CD4-positive, alpha-beta T cell (primary cell): ENCODE results near the gene BOK. TPM values are rescaled to one million over a fixed set of nuclear protein-coding genes. Genes with fewer than 3 reads are reported as not detected.
"Not testable (repeated sequence)": the region's sequence is repeated elsewhere in the genome, so short reads cannot be mapped to it uniquely, and the experiment has no call there.

ENCODE experiments used
- ATAC-seq: fragments of 200-7000 bp; cut with Tn5 transposase; one replicate; pipeline ENCODE4 v1.10.0; 2022; ENCODE audit warnings: mild to moderate bottlenecking; ENCODE audit not compliant: poor library complexity
- CTCF ChIA-PET: fragments of 350-600 bp; sonication (Branson Sonifier 250); formaldehyde crosslinking; loops from one replicate; lab custom pipeline; 2021; ENCODE audit warnings: antibody characterized with exemption, inconsistent platforms; lab: Charles Lee
- POLR2A ChIA-PET: fragments of 350-600 bp; sonication (Branson Sonifier 250); formaldehyde crosslinking; loops from one replicate; lab custom pipeline; 2021; ENCODE audit warnings: antibody characterized with exemption, inconsistent platforms; lab: Charles Lee
- DNase-seq, 14 experiments: peaks; one replicate each; pipeline ENCODE4 v3.0.0-alpha.2; 2013 to 2020; ENCODE audit warnings: mixed read lengths in 2 of 14
- H3K27ac ChIP-seq, 2 donors: one replicate each; pipeline versions ENCODE4 v1.5.1 to v1.7.0; 2013; ENCODE audit warnings: low read length in 2 of 2, low read depth in 1 of 2, mild to moderate bottlenecking in 1 of 2
- H3K27me3 ChIP-seq, 2 experiments: 1 replicate in 1 of 2; 2 replicates in 1 of 2; pipeline versions ENCODE4 v1.6.1 to v1.7.0; 2013; ENCODE audit warnings: low read length in 2 of 2, control low read depth in 1 of 2, mild to moderate bottlenecking in 1 of 2, moderate library complexity in 1 of 2; ENCODE audit not compliant: insufficient read depth in 2 of 2, control insufficient read depth in 1 of 2
- H3K36me3 ChIP-seq: one replicate; pipeline ENCODE4 v1.6.1; 2013; ENCODE audit warnings: low read length, control low read depth; ENCODE audit not compliant: insufficient read depth
- H3K4me1 ChIP-seq: one replicate; pipeline ENCODE4 v1.6.1; 2013; ENCODE audit warnings: low read length, control low read depth; ENCODE audit not compliant: insufficient read depth
- H3K4me3 ChIP-seq: one replicate; pipeline ENCODE4 v1.5.1; 2013; ENCODE audit warnings: mild to moderate bottlenecking, low read length, moderate library complexity
- H3K9me3 ChIP-seq, 2 experiments: 1 replicate in 1 of 2; 2 replicates in 1 of 2; pipeline versions ENCODE4 v1.6.1 to v1.7.0; 2013; ENCODE audit warnings: low read length in 2 of 2, mild to moderate bottlenecking in 2 of 2, control low read depth in 1 of 2, moderate library complexity in 1 of 2; ENCODE audit not compliant: control insufficient read depth in 1 of 2, insufficient read depth in 1 of 2
- H3K27ac Mint-ChIP-seq: one replicate; pipeline ENCODE4 v1.8.0; 2020; ENCODE audit warnings: mixed read lengths
- H3K27me3 Mint-ChIP-seq: one replicate; pipeline ENCODE4 v1.8.0; 2021; ENCODE audit warnings: mixed read lengths
- H3K36me3 Mint-ChIP-seq: one replicate; pipeline ENCODE4 v1.8.0; 2021; ENCODE audit warnings: low read depth, mixed read lengths
- H3K4me1 Mint-ChIP-seq: one replicate; pipeline ENCODE4 v1.8.0; 2021; ENCODE audit warnings: low read depth, mixed read lengths
- H3K4me3 Mint-ChIP-seq: one replicate; pipeline ENCODE4 v1.8.0; 2020; ENCODE audit warnings: mild to moderate bottlenecking, mixed read lengths
- H3K9me3 Mint-ChIP-seq: one replicate; pipeline ENCODE4 v1.8.0; 2020; ENCODE audit warnings: mixed read lengths
- intact Hi-C, 2 experiments: fragments of 100-400 bp; cut with DNase I in 1 of 2; cut with micrococcal nuclease in 1 of 2; formaldehyde crosslinking; loops; one replicate each; pipeline versions ENCODE4 v1.15.1 to v1.9.0; 2023 to 2025; cut with DNase I, micrococcal nuclease
- total RNA-seq, 174 experiments: library from RNA in 2 of 174; stranded (reverse) in 2 of 174; gene quantifications; one replicate each; pipeline ENCODE4 v1.2.3 and lab custom pipeline; 2021 to 2026
- TF ChIP-seq, protein P1 (sequence below): fragments of 200-600 bp; IDR thresholded peaks from one replicate; pipeline ENCODE4 v1.8.0; 2022; ENCODE audit warnings: antibody characterized with exemption, mild to moderate bottlenecking

BOK gene
- total RNA-seq, 2 experiments from 2014 or later: not detected

GRCh38 chr2:241586564-241587264 lies 28.2 kb downstream of the BOK start:
- no peak overlapping the region for H3K4me3 Mint-ChIP-seq

DNA sequence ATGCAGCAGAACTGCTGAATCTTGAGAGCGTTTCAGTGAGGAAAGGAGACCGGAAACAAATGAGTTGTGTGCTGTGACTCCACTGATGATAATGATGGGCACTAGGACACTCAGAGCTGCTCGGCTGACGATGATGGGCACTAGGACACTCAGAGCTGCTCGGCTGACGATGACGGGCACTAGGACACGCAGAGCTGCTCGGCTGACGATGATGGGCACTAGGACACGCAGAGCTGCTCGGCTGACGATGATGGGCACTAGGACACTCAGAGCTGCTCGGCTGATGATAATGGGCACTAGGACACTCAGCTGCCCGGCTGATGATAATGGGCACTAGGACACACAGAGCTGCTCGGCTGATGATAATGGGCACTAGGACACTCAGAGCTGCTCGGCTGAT lies 31.3 kb downstream of the BOK start:
- H3K4me3 Mint-ChIP-seq, H3K27me3 ChIP-seq: not testable (repeated sequence)
- CTCF ChIA-PET: interaction anchor here (0.9 kb wide), 1 partner anchor 1446 kb away, joined by 3 read pairs; no protein-coding TSS in a partner anchor

More at GRCh38 chr2:241586564-241587264, 28.2 kb downstream of the BOK start:
- Mint-ChIP-seq H3K9me3 (peaks cover 6% of the 10 kb centered on the region), H3K27me3 (no peaks in the 10 kb centered on the region), H3K4me1 (no peaks in the 10 kb centered on the region), H3K27ac (no peak overlapping the region), H3K36me3 (peaks cover 40% of the 10 kb centered on the region)
- Histone ChIP-seq H3K9me3 (peaks cover 21 to 24% of the 10 kb centered on the region in 2 experiments), H3K27ac (no peak overlapping the region), H3K27me3 (no peaks in the 10 kb centered on the region), H3K4me3 (no peak overlapping the region), H3K36me3 (peaks cover 36% of the 10 kb centered on the region), H3K4me1 (no peaks in the 10 kb centered on the region)
- DNase-seq (no peak), ATAC-seq (no peak)
- CTCF ChIA-PET: no interaction called here
- TF ChIP-seq, protein P1, sequence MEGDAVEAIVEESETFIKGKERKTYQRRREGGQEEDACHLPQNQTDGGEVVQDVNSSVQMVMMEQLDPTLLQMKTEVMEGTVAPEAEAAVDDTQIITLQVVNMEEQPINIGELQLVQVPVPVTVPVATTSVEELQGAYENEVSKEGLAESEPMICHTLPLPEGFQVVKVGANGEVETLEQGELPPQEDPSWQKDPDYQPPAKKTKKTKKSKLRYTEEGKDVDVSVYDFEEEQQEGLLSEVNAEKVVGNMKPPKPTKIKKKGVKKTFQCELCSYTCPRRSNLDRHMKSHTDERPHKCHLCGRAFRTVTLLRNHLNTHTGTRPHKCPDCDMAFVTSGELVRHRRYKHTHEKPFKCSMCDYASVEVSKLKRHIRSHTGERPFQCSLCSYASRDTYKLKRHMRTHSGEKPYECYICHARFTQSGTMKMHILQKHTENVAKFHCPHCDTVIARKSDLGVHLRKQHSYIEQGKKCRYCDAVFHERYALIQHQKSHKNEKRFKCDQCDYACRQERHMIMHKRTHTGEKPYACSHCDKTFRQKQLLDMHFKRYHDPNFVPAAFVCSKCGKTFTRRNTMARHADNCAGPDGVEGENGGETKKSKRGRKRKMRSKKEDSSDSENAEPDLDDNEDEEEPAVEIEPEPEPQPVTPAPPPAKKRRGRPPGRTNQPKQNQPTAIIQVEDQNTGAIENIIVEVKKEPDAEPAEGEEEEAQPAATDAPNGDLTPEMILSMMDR: no peak
- intact Hi-C loops: no loop called here
- POLR2A ChIA-PET: no interaction called here

DNA sequence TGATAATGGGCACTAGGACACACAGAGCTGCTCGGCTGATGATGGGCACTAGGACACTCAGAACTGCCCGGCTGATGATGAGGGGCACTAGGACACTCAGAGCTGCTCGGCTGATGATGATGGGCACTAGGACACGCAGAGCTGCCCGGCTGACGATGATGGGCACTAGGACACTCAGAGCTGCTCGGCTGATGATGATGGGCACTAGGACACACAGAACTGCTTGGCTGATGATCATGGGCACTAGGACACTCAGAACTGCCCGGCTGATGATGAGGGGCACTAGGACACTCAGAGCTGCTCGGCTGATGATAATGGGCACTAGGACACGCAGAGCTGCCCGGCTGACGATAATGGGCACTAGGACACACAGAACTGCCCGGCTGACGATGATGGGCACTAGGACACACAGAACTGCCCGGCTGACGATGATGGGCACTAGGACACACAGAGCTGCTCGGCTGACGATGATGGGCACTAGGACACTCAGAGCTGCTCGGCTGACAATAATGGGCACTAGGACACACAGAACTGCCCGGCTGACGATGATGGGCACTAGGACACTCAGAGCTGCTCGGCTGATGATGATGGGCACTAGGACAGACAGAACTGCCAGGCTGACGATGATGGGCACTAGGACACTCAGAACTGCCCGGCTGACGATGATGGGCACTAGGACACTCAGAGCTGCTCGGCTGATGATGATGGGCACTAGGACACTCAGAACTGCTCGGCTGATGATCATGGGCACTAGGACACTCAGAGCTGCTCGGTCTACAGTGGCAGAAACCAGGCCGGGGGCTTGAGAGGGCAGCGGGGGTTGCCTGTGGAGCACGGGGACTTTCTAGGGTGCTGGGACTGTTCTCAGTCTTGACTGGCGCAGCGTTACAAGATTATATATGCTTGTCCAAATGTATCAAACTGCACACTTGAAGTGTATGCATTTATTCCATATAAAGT lies 32.2 kb downstream of the BOK start:
- H3K9me3 ChIP-seq: peaks cover 19 to 21% of the 10 kb centered on the region in 2 experiments
- peaks cover 22% of the 10 kb centered on the region for H3K36me3 Mint-ChIP-seq
- intact Hi-C loops, DNase-seq, H3K4me3 ChIP-seq, H3K36me3 ChIP-seq, H3K4me1 Mint-ChIP-seq, POLR2A ChIA-PET, H3K27me3 ChIP-seq, H3K27me3 Mint-ChIP-seq, H3K4me1 ChIP-seq, H3K9me3 Mint-ChIP-seq, ATAC-seq, H3K27ac Mint-ChIP-seq, H3K27ac ChIP-seq, H3K4me3 Mint-ChIP-seq: not testable (repeated sequence)
- CTCF ChIA-PET: interaction anchor here (0.9 kb wide), 1 partner anchor 1447 kb away, joined by 3 read pairs; no protein-coding TSS in a partner anchor

More for the DNA sequence above, 31.3 kb downstream of the BOK start:
- intact Hi-C loops, H3K36me3 ChIP-seq, POLR2A ChIA-PET, ATAC-seq, H3K4me1 ChIP-seq, H3K9me3 Mint-ChIP-seq, H3K4me1 Mint-ChIP-seq, H3K27me3 Mint-ChIP-seq, H3K27ac ChIP-seq, DNase-seq, H3K27ac Mint-ChIP-seq, H3K4me3 ChIP-seq: not testable (repeated sequence)
- peaks cover 21 to 24% of the 10 kb centered on the region in 2 experiments for H3K9me3 ChIP-seq
- peaks cover 26% of the 10 kb centered on the region for H3K36me3 Mint-ChIP-seq
